Ascending aorta (tissue), 2 donors: ENCODE data around the gene GRPR. TPM values are rescaled to one million over a fixed set of nuclear protein-coding genes. Genes with fewer than 3 reads are reported as not detected.

Experiments used
- DNase-seq, 2 donors: peaks; one replicate each; pipeline ENCODE4 v3.0.0-alpha.2; 2019; ENCODE audit warnings: low spot score in 2 of 2
- H3K27ac ChIP-seq, 2 donors: fragments of 200-600 bp; sonication (generic); one replicate each; pipeline ENCODE4 v1.5.1; 2016 to 2017; ENCODE audit warnings: mild to moderate bottlenecking in 1 of 2
- H3K27me3 ChIP-seq: fragments of 200-600 bp; sonication (generic); one replicate; pipeline ENCODE4 v1.5.1; 2017
- H3K36me3 ChIP-seq, 2 donors: fragments of 200-600 bp; sonication (generic); one replicate each; pipeline ENCODE4 v1.5.1; 2016
- H3K4me1 ChIP-seq, 2 donors: fragments of 200-600 bp; sonication (generic); one replicate each; pipeline ENCODE4 v1.5.1; 2016 to 2017; ENCODE audit warnings: mild to moderate bottlenecking in 1 of 2
- H3K4me3 ChIP-seq, 2 donors: fragments of 200-600 bp; sonication (generic); one replicate each; pipeline ENCODE4 v1.5.1; 2016 to 2017; ENCODE audit warnings: mild to moderate bottlenecking in 1 of 2
- H3K9me3 ChIP-seq, 2 donors: fragments of 200-600 bp; sonication (generic); one replicate each; pipeline ENCODE4 v1.5.1; 2016
- intact Hi-C: fragments of 100-400 bp; cut with DNase I; formaldehyde crosslinking; loops from one replicate; pipeline ENCODE4 v1.15.1; 2023
- total RNA-seq: library from RNA; depleted of rRNA; stranded (reverse); fragments of >200 nt; gene quantifications from one replicate; pipeline ENCODE4 v1.1.0, GENCODE V29; 2016
- TF ChIP-seq, protein P1 (sequence below), 3 experiments: fragments of 200-600 bp in 2 of 3; fragments of 450-650 bp in 1 of 3; sonication (generic) in 2 of 3; IDR thresholded peaks; one replicate each; pipeline ENCODE4 v1.5.1; 2016 to 2019; ENCODE audit warnings: antibody characterized with exemption in 3 of 3, mild to moderate bottlenecking in 1 of 3, moderate library complexity in 1 of 3

Gene GRPR
- total RNA-seq, 1 donor from 2014 or later: 1.7 TPM

- TF ChIP-seq, protein P1, sequence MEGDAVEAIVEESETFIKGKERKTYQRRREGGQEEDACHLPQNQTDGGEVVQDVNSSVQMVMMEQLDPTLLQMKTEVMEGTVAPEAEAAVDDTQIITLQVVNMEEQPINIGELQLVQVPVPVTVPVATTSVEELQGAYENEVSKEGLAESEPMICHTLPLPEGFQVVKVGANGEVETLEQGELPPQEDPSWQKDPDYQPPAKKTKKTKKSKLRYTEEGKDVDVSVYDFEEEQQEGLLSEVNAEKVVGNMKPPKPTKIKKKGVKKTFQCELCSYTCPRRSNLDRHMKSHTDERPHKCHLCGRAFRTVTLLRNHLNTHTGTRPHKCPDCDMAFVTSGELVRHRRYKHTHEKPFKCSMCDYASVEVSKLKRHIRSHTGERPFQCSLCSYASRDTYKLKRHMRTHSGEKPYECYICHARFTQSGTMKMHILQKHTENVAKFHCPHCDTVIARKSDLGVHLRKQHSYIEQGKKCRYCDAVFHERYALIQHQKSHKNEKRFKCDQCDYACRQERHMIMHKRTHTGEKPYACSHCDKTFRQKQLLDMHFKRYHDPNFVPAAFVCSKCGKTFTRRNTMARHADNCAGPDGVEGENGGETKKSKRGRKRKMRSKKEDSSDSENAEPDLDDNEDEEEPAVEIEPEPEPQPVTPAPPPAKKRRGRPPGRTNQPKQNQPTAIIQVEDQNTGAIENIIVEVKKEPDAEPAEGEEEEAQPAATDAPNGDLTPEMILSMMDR (IDR thresholded peaks at IDR 0.05): no peak
- Histone ChIP-seq H3K36me3 (no peaks in the 10 kb centered on the region), H3K27me3 (no peaks in the 10 kb centered on the region), H3K27ac (no peak within 1 kb of the TSS), H3K4me1 (no peaks in the 10 kb centered on the region), H3K9me3 (peaks cover 0 to 3% of the 10 kb centered on the region in 2 donors), H3K4me3 (no peak within 1 kb of the TSS)
- intact Hi-C loops: no loop called here
- no peak for DNase-seq
Observed at GRCh38 chrX:16167181-16167580, 43.8 kb downstream of the GRPR start, which contains the start of gene MAGEB17. TSS of gene MAGEB17 (plus strand) at chrX:16167481. CDS start at chrX:16170383, 2,902 bp downstream.

DNA sequence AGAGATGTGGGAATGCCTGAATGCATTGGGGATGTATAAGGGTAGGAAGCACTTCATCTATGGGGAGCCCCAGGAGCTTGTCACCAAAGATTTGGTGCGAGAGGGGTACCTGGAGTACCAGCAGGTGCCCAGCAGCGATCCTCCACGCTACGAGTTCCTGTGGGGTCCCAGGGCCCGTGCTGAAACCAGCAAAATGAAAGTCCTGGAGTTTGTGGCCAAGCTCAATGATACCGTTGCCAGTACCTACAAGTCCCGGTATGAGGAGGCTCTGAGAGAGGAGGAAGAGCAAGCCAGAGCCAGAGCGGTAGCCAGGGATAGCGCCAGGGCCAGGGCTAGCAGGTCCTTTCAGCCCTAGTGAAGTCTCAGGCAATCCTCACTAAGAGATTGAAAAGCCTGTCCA is 47.7 kb downstream of the GRPR start:
- TF ChIP-seq, protein P1 (IDR thresholded peaks at IDR 0.05): no peak
- intact Hi-C loops: no loop called here
- Histone ChIP-seq H3K9me3 (no peaks in the 10 kb centered on the region), H3K27me3 (no peaks in the 10 kb centered on the region), H3K27ac (no peak overlapping the region), H3K4me1 (no peaks in the 10 kb centered on the region), H3K36me3 (no peaks in the 10 kb centered on the region), H3K4me3 (no peak overlapping the region)
- DNase-seq: no peak

- TF ChIP-seq, protein P1 (IDR thresholded peaks at IDR 0.05): no peak
- no peaks in the 10 kb centered on the region for H3K36me3 ChIP-seq
- H3K27me3 ChIP-seq: no peaks in the 10 kb centered on the region
- no peaks in the 10 kb centered on the region for H3K9me3 ChIP-seq
- H3K4me3 ChIP-seq: no peak overlapping the region
- intact Hi-C loops: no loop called here
- no peaks in the 10 kb centered on the region for H3K4me1 ChIP-seq
- DNase-seq: no peak
- H3K27ac ChIP-seq: no peak overlapping the region
Observed at GRCh38 chrX:16171944-16172343, 48.6 kb downstream of the GRPR start.

GRCh38 chrX:16172391-16172790 is 49.0 kb downstream of the GRPR start:
- H3K9me3 ChIP-seq: no peaks in the 10 kb centered on the region
- H3K27ac ChIP-seq: no peak overlapping the region
- no peaks in the 10 kb centered on the region for H3K36me3 ChIP-seq
- H3K27me3 ChIP-seq: no peaks in the 10 kb centered on the region
- TF ChIP-seq, protein P1 (IDR thresholded peaks at IDR 0.05): no peak
- DNase-seq: no peak
- intact Hi-C loops: no loop called here
- H3K4me1 ChIP-seq: no peaks in the 10 kb centered on the region
- H3K4me3 ChIP-seq: no peak overlapping the region

DNA sequence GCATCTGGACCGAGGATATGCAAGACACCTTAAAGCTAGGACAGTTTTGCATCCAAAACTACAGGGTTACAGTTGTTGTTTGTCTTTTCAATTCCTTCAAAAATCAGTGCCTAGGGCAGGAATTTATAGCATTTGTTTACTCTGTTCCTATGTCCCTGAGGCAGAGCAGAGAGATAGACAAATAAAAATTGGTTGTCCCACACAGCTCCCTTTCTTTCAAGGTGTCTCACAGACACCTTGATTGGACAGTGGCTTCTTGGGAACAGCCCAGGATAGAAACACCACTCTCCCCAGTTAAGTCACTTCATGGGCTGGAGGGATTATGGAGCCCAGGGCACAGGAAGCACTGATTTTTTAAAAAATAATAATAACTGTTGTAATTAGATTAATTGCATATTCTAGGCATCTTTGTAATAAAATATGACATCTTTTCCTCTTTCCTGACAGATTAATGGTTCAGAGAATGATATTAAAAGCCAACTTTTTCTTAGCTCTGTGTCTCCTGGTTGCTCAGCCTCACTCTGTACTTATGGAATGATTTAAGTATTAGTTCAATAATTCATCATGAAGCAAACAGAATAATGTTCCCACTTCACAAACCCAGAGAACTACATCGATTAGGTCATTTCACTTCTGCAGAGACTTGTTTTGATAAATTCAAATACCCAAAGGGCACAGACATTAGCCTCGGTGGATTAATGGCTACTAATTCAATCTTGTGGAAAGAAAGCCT is 52.1 kb downstream of the GRPR start:
- TF ChIP-seq, protein P1 (IDR thresholded peaks at IDR 0.05): no peak
- H3K36me3 ChIP-seq: no peaks in the 10 kb centered on the region
- no peak for DNase-seq
- no peak overlapping the region for H3K27ac ChIP-seq
- intact Hi-C loops: no loop called here
- H3K9me3 ChIP-seq: no peaks in the 10 kb centered on the region
- H3K4me1 ChIP-seq: no peaks in the 10 kb centered on the region
- no peaks in the 10 kb centered on the region for H3K27me3 ChIP-seq
- H3K4me3 ChIP-seq: no peak overlapping the region
